IMR-90 (cell line): Measurements from ENCODE around the gene FRYL. TPM values are rescaled to one million over a fixed set of nuclear protein-coding genes. Genes with fewer than 3 reads are reported as not detected.
A peak's percentile ranks its signal among the peaks of the same experiment; 100 is the strongest.

Experiments used
- ATAC-seq: fragments of 200-7000 bp; cut with Tn5 transposase; 2 replicates; pipeline ENCODE4 v1.9.1; 2020; ENCODE audit warnings: low read depth, mild to moderate bottlenecking, moderate library complexity
- BruUV-seq: library from RNA; stranded (reverse); fragments of 400-500 nt; replicated peaks from 2 replicates; lab custom pipeline; 2021; lab: Mats Ljungman, UMichigan
- CTCF ChIA-PET: fragments of 300-600 bp; formaldehyde crosslinking; extraction: SDS; loops from one replicate; lab custom pipeline; 2021; ENCODE audit warnings: antibody characterized with exemption; lab: Yijun Ruan, JAX
- POLR2A ChIA-PET: fragments of 300-600 bp; sonication (Branson Sonifier 250); formaldehyde crosslinking; loops from one replicate; lab custom pipeline; 2022; ENCODE audit warnings: antibody characterized with exemption; ENCODE audit not compliant: unreplicated experiment; lab: Charles Lee
- DNase-seq: peaks from one replicate; pipeline ENCODE4 v3.0.0; 2013
- H2AFZ ChIP-seq: replicated peaks from 2 replicates; pipeline ENCODE3; 2013; ENCODE audit warnings: low read length, mild to moderate bottlenecking; ENCODE audit not compliant: poor library complexity
- H2AK5ac ChIP-seq: 2 replicates; pipeline ENCODE4 v1.6.1; 2013; ENCODE audit warnings: low read depth, low read length, inconsistent platforms
- H2AK9ac ChIP-seq: replicated peaks from 2 replicates; pipeline ENCODE3; 2013; ENCODE audit warnings: mild to moderate bottlenecking, low read depth, low read length, moderate library complexity; ENCODE audit not compliant: poor library complexity
- H2BK120ac ChIP-seq: 2 replicates; pipeline ENCODE4 v1.6.1; 2013; ENCODE audit warnings: low read depth, low read length, inconsistent platforms
- H2BK15ac ChIP-seq: 3 replicates; pipeline ENCODE4 v1.6.1; 2013; ENCODE audit warnings: low read depth, low read length, inconsistent platforms
- H2BK20ac ChIP-seq: 2 replicates; pipeline ENCODE4 v1.6.1; 2013; ENCODE audit warnings: low read depth, mild to moderate bottlenecking, inconsistent platforms, low read length, moderate library complexity
- H2BK5ac ChIP-seq: 2 replicates; pipeline ENCODE4 v1.6.1; 2013; ENCODE audit warnings: mild to moderate bottlenecking, low read depth, low read length, inconsistent platforms; ENCODE audit not compliant: poor library complexity, severe bottlenecking
- H3K14ac ChIP-seq: replicated peaks from 2 replicates; pipeline ENCODE4 v1.6.1; 2013; ENCODE audit warnings: low read depth, low read length, inconsistent platforms
- H3K18ac ChIP-seq: 2 replicates; pipeline ENCODE4 v1.6.1; 2013; ENCODE audit warnings: low read depth, low read length, control low read depth
- H3K23ac ChIP-seq: 2 replicates; pipeline ENCODE4 v1.6.1; 2013; ENCODE audit warnings: low read depth, low read length, inconsistent platforms
- H3K27ac ChIP-seq: 2 replicates; pipeline ENCODE4 v1.5.1; 2013; ENCODE audit warnings: mild to moderate bottlenecking, control low read depth, low read length; ENCODE audit not compliant: insufficient read depth
- H3K27me3 ChIP-seq: 2 replicates; pipeline ENCODE4 v1.6.1; 2013; ENCODE audit warnings: low read length; ENCODE audit not compliant: control insufficient read depth, insufficient read depth
- H3K36me3 ChIP-seq: 2 replicates; pipeline ENCODE4 v1.6.1; 2013; ENCODE audit warnings: low read length, mixed read lengths; ENCODE audit not compliant: control insufficient read depth, insufficient read depth
- H3K4ac ChIP-seq: 2 replicates; pipeline ENCODE4 v1.6.1; 2013; ENCODE audit warnings: low read depth, low read length, inconsistent platforms
- H3K4me1 ChIP-seq: 2 replicates; pipeline ENCODE4 v1.6.1; 2013; ENCODE audit warnings: low read length, mixed read lengths; ENCODE audit not compliant: control insufficient read depth, insufficient read depth
- H3K4me2 ChIP-seq: 2 replicates; pipeline ENCODE4 v1.6.1; 2013; ENCODE audit warnings: low read depth, mild to moderate bottlenecking, control low read depth, low read length, moderate library complexity
- H3K4me3 ChIP-seq: 2 replicates; pipeline ENCODE4 v1.5.1; 2013; ENCODE audit warnings: low read depth, mild to moderate bottlenecking, control low read depth, low read length, moderate library complexity; ENCODE audit not compliant: insufficient read depth
- H3K56ac ChIP-seq: 2 replicates; pipeline ENCODE4 v1.6.1; 2013; ENCODE audit warnings: low read length, inconsistent platforms; ENCODE audit not compliant: insufficient read depth; ENCODE audit errors: extremely low read depth
- H3K79me1 ChIP-seq, 2 experiments: 2 replicates each; pipeline ENCODE4 v1.6.1; 2013; ENCODE audit warnings: low read length in 2 of 2, inconsistent platforms in 1 of 2, low read depth in 1 of 2
- H3K9ac ChIP-seq: 2 replicates; pipeline ENCODE4 v1.6.1; 2013; ENCODE audit warnings: low read depth, low read length, control low read depth
- H3K9me1 ChIP-seq: 2 replicates; pipeline ENCODE4 v1.6.1; 2013; ENCODE audit warnings: low read length, inconsistent platforms; ENCODE audit not compliant: insufficient read depth
- H3K9me3 ChIP-seq: 2 replicates; pipeline ENCODE4 v1.6.1; 2013; ENCODE audit warnings: low read length; ENCODE audit not compliant: control insufficient read depth, insufficient read depth
- H4K20me1 ChIP-seq: 2 replicates; pipeline ENCODE4 v1.6.1; 2013; ENCODE audit warnings: low read length, inconsistent platforms; ENCODE audit not compliant: insufficient read depth
- H4K5ac ChIP-seq: 2 replicates; pipeline ENCODE4 v1.6.1; 2013; ENCODE audit warnings: mild to moderate bottlenecking, low read depth, low read length, control low read depth
- H4K8ac ChIP-seq, 2 experiments: 2 replicates each; pipeline ENCODE4 v1.6.1; 2013; ENCODE audit warnings: low read depth in 2 of 2, low read length in 2 of 2, control low read depth in 1 of 2, inconsistent platforms in 1 of 2
- H4K91ac ChIP-seq: 2 replicates; pipeline ENCODE4 v1.6.1; 2013; ENCODE audit warnings: low read depth, low read length, inconsistent platforms; ENCODE audit not compliant: insufficient read depth
- BHLHE40 ChIP-seq: fragments of 150-350 bp; IDR thresholded peaks from 2 replicates; pipeline ENCODE4 v1.6.1; 2016; ENCODE audit warnings: mild to moderate bottlenecking, low read depth, low read length
- CTCF ChIP-seq: conservative IDR thresholded peaks from 2 replicates; pipeline ENCODE4 v1.5.1; 2012; ENCODE audit warnings: mild to moderate bottlenecking, low read depth, low read length, improper control_type of control experiment
- RAD21 ChIP-seq: IDR thresholded peaks from 2 replicates; pipeline ENCODE4 v1.6.1; 2012; ENCODE audit warnings: low read length, improper control_type of control experiment
- RFX5 ChIP-seq: IDR thresholded peaks from 2 replicates; pipeline ENCODE4 v1.8.0; 2012; ENCODE audit warnings: low read depth, mild to moderate bottlenecking, low read length, moderate library complexity
- USF2 ChIP-seq: fragments of 150-350 bp; IDR thresholded peaks from 2 replicates; pipeline ENCODE4 v1.6.1; 2017; ENCODE audit warnings: mild to moderate bottlenecking, antibody characterized with exemption, low read length, low read depth
- WGBS, 2 experiments: methylation state at CpG; one replicate each; pipeline versions ENCODE4 v1.1.5 to v1.1.7; 2013; ENCODE audit warnings: missing lambda C conversion rate in 2 of 2; ENCODE audit not compliant: insufficient read length in 1 of 2; ENCODE audit errors: extremely low coverage in 2 of 2; 5-methylcytosine and 5-hydroxymethylcytosine counted together
- dilution Hi-C: fragments of 300-500 bp; cut with HindIII; formaldehyde crosslinking; loops from one replicate; pipeline ENCODE4 v1.14.3; 2018; ENCODE audit warnings: low sequenced_read_pairs; ENCODE audit not compliant: unreplicated experiment
- in situ Hi-C: fragments of 300-500 bp; cut with MboI; formaldehyde crosslinking; loops from 3 replicates; pipeline ENCODE4 v1.14.3; 2019; ENCODE audit warnings: low sequenced_read_pairs, inconsistent platforms, mixed read lengths
- intact Hi-C: fragments of 100-400 bp; cut with micrococcal nuclease; formaldehyde crosslinking; loops from 2 replicates; pipeline ENCODE4 v1.10.0; 2022
- polyA plus RNA-seq, 3 experiments: library from polyadenylated mRNA; depleted of rRNA; stranded (reverse); fragments of >200 nt; gene quantifications; 2 replicates each; pipeline ENCODE4 v1.2.3, GENCODE V29; 2012; ENCODE audit warnings: low replicate concordance in 1 of 3
- total RNA-seq: library from RNA; depleted of rRNA; stranded (reverse); fragments of >200 nt; gene quantifications from 2 replicates; pipeline ENCODE4 v1.2.3, GENCODE V29; 2012

FRYL gene
- total and polyA plus RNA-seq, 2 of the 4 experiments (the other 2 are of a cell fraction): 9.9 to 77.4 TPM

- TF ChIP-seq USF2 (no peak), BHLHE40 (no peak), RAD21 (no peak)
Observed at GRCh38 chr4:48725414-48725813, 54.7 kb downstream of the FRYL start (continued).

- Histone ChIP-seq H4K20me1 (peaks cover 25% of the 10 kb centered on the region), H3K9ac (no peak overlapping the region), H4K8ac (no peak overlapping the region; a peak in 1 of 4 replicates), H3K4me3 (no peak overlapping the region), H4K91ac (no peak overlapping the region), H3K4me1 (peaks cover 2% of the 10 kb centered on the region; the same call in 1 of the 2 replicates), H3K14ac (no peak overlapping the region), H3K4me2 (peak overlapping the region; percentile 36; the same call in 1 of the 2 replicates), H3K56ac (no peak overlapping the region), H3K79me1 (peaks cover 37 to 68% of the 10 kb centered on the region in 2 experiments), H2BK5ac (no peak overlapping the region), H4K5ac (no peak overlapping the region), H2BK15ac (no peak overlapping the region), H3K9me1 (0 out of 2 replicates have a peak, but pooled peaks cover 2% of the 10 kb centered on the region), H3K27me3 (no peaks in the 10 kb centered on the region), H3K23ac (no peak overlapping the region), H2AFZ (no peak overlapping the region), H3K27ac (no peak overlapping the region), H3K4ac (no peak overlapping the region), H3K18ac (no peak overlapping the region), H2BK120ac (no peak overlapping the region), H3K9me3 (no peaks in the 10 kb centered on the region), H2AK9ac (no peak overlapping the region), H2AK5ac (no peak overlapping the region), H3K36me3 (no peaks in the 10 kb centered on the region), H2BK20ac (no peak overlapping the region)
- DNase-seq: peak; percentile 31
- no CpG with 5 or more reads among the region's 5 CpGs for WGBS, 2 experiments
- ChIA-PET CTCF (no interaction called here), POLR2A (no interaction called here)
- TF ChIP-seq CTCF (no peak), RFX5 (no peak)
- dilution Hi-C loops: no loop called here
- intact Hi-C loops: no loop called here
- BruUV-seq: no TSS peak
- ATAC-seq: no peak
- in situ Hi-C loops: no loop called here
Observed at GRCh38 chr4:48722509-48723446, 57.3 kb downstream of the FRYL start.
